AG04450 (cell line): Measurements from ENCODE around the gene DOK4. TPM values are rescaled to one million over a fixed set of nuclear protein-coding genes. Genes with fewer than 3 reads are reported as not detected.

Experiments
- CTCF ChIA-PET: fragments of 300-600, 350-600 bp; formaldehyde crosslinking; extraction: SDS; loops from one replicate; lab custom pipeline; 2022; ENCODE audit warnings: antibody characterized with exemption, inconsistent platforms; lab: Charles Lee
- POLR2A ChIA-PET: fragments of 350-600 bp; formaldehyde crosslinking; extraction: SDS; loops from one replicate; lab custom pipeline; 2021; ENCODE audit warnings: antibody characterized with exemption, inconsistent platforms; lab: Yijun Ruan, JAX
- DNase-seq: peaks from one replicate; pipeline ENCODE4 v3.0.0-alpha.2; 2011; ENCODE audit warnings: low read depth, low spot score
- H3K27ac ChIP-seq: one replicate; pipeline ENCODE4 v1.5.1; 2012; ENCODE audit warnings: low read depth, low read length, control low read depth
- H3K27me3 ChIP-seq: one replicate; pipeline ENCODE4 v1.6.0; 2012; ENCODE audit warnings: low read length; ENCODE audit not compliant: control insufficient read depth, insufficient read depth
- H3K4me3 ChIP-seq: 2 replicates; pipeline ENCODE4 v1.5.1; 2011; ENCODE audit warnings: mild to moderate bottlenecking, low read depth, low read length, control low read depth
- H3K9me3 ChIP-seq: 2 replicates; pipeline ENCODE4 v1.5.1; 2012; ENCODE audit warnings: low read length; ENCODE audit not compliant: control insufficient read depth, insufficient read depth
- CTCF ChIP-seq: IDR thresholded peaks from 2 replicates; pipeline ENCODE4 v1.5.1; 2011; ENCODE audit warnings: low read depth, low read length, control low read depth, inconsistent platforms
- polyA plus RNA-seq: library from polyadenylated mRNA; depleted of rRNA; stranded (reverse); fragments of >200 nt; gene quantifications from 2 replicates; pipeline ENCODE4 v1.2.3, GENCODE V29; 2011

The DOK4 gene
- polyA plus RNA-seq, 1 experiment = 12.5 TPM

DNA sequence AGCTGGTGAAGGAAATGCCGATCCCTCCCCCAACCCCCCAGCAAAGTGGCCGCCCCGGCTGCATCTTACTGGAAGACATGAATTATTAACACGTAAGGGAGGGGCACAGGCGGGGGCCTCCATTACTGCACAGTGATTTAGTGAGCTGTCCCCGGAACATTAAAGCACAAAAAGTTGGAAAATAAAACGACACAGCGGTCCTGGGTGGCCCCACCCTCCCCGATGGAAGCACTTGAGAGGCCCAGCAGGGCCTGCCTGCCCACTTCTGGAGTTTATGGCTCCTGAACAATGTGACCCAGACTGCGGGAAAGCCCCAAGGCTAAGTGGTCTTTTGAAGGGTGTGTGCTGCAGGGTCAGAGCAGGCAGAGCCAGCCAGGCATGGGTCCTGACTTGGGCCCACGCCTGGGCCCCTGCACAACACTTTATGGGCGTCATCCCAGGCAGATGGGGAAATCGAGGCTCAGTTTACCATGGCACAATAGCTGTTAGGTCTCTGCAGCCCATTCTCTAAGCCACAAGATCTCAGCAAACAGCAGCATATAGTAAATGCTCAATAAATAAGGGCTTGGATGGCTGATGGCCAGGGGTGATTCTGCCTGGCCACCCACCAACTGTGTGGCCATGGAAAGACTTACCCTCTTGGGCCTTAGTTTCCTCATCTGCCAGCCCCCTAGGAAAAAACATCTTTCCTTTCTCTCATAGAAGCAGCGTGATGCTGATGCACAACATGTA, 27.2 kb upstream of the DOK4 start:
- DNase-seq = no peak
- Histone ChIP-seq H3K4me3 (no peak overlapping the region), H3K9me3 (no peaks in the 10 kb centered on the region), H3K27me3 (peaks cover 8% of the 10 kb centered on the region), H3K27ac (no peak overlapping the region)
- ChIA-PET CTCF (no interaction called here), POLR2A (no interaction called here)
- no peak for TF ChIP-seq CTCF

- CTCF ChIA-PET = interaction anchor here (1.2 kb wide), 1 partner anchor 8 kb away, joined by 9 read pairs; no protein-coding TSS in a partner anchor
Measured at GRCh38 chr16:57512296-57513001, 26.2 kb upstream of the DOK4 start.

GRCh38 chr16:57510016-57510871, 24.0 kb upstream of the DOK4 start:
- Histone ChIP-seq H3K27me3 (peaks cover 30% of the 10 kb centered on the region), H3K9me3 (no peaks in the 10 kb centered on the region), H3K27ac (no peak overlapping the region), H3K4me3 (no peak overlapping the region)
- no peak for TF ChIP-seq CTCF
- DNase-seq = no peak
- ChIA-PET CTCF (interaction anchor here (3.9 kb wide), 1 partner anchor 10 kb away, joined by 26 read pairs; no protein-coding TSS in a partner anchor), POLR2A (interaction anchor here (0.6 kb wide), 1 partner anchor 76 kb away, joined by 7 read pairs; no protein-coding TSS in a partner anchor)

More at GRCh38 chr16:57512296-57513001, 26.2 kb upstream of the DOK4 start:
- H3K27me3 ChIP-seq = peaks cover 15% of the 10 kb centered on the region
- no peak overlapping the region for H3K4me3 ChIP-seq
- no peaks in the 10 kb centered on the region for H3K9me3 ChIP-seq
- no peak for TF ChIP-seq CTCF
- DNase-seq = no peak
- POLR2A ChIA-PET = interaction anchor here (0.6 kb wide), 1 partner anchor 1053 kb away, joined by 5 read pairs; no protein-coding TSS in a partner anchor
- H3K27ac ChIP-seq = no peak overlapping the region

DNA sequence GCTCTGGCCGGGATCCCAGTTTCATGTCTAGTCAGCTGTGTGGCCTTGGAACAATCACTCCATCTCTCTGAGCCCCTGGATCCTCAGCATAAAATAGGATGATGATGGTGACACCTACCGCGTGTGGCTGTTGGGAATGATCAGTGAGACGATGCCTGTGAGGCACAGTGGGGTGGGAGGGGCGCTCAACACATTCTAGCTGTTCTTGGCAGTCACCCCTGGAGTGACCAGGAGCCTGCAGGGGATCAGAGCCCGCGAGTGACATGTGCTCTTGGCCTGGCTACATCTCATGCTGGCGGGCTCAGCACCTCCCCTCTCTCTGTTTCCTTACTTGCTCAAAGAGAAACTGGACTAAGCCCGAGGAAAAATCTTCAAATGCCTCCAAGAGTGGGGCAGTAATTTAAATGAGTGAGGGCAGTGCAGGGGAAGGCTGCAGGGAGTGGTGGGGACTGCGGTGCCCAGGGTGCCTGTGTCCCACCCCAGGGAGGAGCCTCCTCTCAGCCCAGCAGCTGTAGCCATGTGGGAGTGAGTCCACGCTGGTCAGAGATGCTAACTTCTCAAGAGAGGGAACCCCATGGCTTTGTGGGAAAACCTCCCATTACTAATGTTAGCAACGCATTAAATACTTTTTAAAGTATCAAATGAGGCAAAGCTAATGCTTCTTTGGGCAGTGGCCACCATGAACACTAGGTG, 23.1 kb upstream of the DOK4 start:
- Histone ChIP-seq H3K27me3 (peaks cover 36% of the 10 kb centered on the region), H3K27ac (no peak overlapping the region), H3K4me3 (no peak overlapping the region), H3K9me3 (no peaks in the 10 kb centered on the region)
- DNase-seq = no peak
- no peak for TF ChIP-seq CTCF
- CTCF ChIA-PET = interaction anchor here (3.9 kb wide), 1 partner anchor 10 kb away, joined by 26 read pairs; no protein-coding TSS in a partner anchor
- POLR2A ChIA-PET = no interaction called here
